Calu3 (cell line): ENCODE measurements around the gene RPL28. TPM values are rescaled to one million over a fixed set of nuclear protein-coding genes. Genes with fewer than 3 reads are reported as not detected.

Source experiments
- BruUV-seq: library from RNA; stranded (reverse); fragments of 400-500 nt; replicated peaks from 2 replicates; lab custom pipeline; 2021; lab: Mats Ljungman, UMichigan
- CTCF ChIA-PET: fragments of 300-600 bp; sonication (Branson Sonifier 250); formaldehyde crosslinking; loops from one replicate; lab custom pipeline; 2022; ENCODE audit warnings: antibody characterized with exemption; lab: Charles Lee
- DNase-seq: peaks from one replicate; pipeline ENCODE4 v3.0.0; 2022
- H3K27ac Mint-ChIP-seq: one replicate; pipeline ENCODE4 v1.8.0; 2022; ENCODE audit warnings: mixed read lengths; ENCODE audit not compliant: unreplicated experiment
- H3K27me3 Mint-ChIP-seq: one replicate; pipeline ENCODE4 v1.8.0; 2022; ENCODE audit warnings: mixed read lengths; ENCODE audit not compliant: unreplicated experiment
- H3K36me3 Mint-ChIP-seq: one replicate; pipeline ENCODE4 v1.8.0; 2022; ENCODE audit warnings: mild to moderate bottlenecking, moderate library complexity, mixed read lengths; ENCODE audit not compliant: insufficient read depth, unreplicated experiment
- H3K4me1 Mint-ChIP-seq: one replicate; pipeline ENCODE4 v1.8.0; 2022; ENCODE audit warnings: mild to moderate bottlenecking, low read depth, mixed read lengths; ENCODE audit not compliant: unreplicated experiment
- H3K4me3 Mint-ChIP-seq: one replicate; pipeline ENCODE4 v1.8.0; 2022; ENCODE audit warnings: mild to moderate bottlenecking, low read depth, moderate library complexity, mixed read lengths; ENCODE audit not compliant: unreplicated experiment
- H3K9me3 Mint-ChIP-seq: one replicate; pipeline ENCODE4 v1.8.0; 2022; ENCODE audit warnings: low read depth, mixed read lengths; ENCODE audit not compliant: unreplicated experiment
- intact Hi-C: fragments of 100-400 bp; cut with micrococcal nuclease; formaldehyde crosslinking; loops from one replicate; pipeline ENCODE4 v1.10.0; 2022; ENCODE audit not compliant: unreplicated experiment
- total RNA-seq: library from RNA; stranded (reverse); gene quantifications from 2 replicates; pipeline ENCODE4 v1.2.3, GENCODE V29; 2022
- TF ChIP-seq, protein P1 (sequence below): fragments of 200-600 bp; IDR thresholded peaks from one replicate; pipeline ENCODE4 v1.8.0; 2022; ENCODE audit warnings: antibody characterized with exemption; ENCODE audit not compliant: unreplicated experiment

Gene RPL28
- total RNA-seq, 1 experiment from 2014 or later: 1,520 TPM

DNA sequence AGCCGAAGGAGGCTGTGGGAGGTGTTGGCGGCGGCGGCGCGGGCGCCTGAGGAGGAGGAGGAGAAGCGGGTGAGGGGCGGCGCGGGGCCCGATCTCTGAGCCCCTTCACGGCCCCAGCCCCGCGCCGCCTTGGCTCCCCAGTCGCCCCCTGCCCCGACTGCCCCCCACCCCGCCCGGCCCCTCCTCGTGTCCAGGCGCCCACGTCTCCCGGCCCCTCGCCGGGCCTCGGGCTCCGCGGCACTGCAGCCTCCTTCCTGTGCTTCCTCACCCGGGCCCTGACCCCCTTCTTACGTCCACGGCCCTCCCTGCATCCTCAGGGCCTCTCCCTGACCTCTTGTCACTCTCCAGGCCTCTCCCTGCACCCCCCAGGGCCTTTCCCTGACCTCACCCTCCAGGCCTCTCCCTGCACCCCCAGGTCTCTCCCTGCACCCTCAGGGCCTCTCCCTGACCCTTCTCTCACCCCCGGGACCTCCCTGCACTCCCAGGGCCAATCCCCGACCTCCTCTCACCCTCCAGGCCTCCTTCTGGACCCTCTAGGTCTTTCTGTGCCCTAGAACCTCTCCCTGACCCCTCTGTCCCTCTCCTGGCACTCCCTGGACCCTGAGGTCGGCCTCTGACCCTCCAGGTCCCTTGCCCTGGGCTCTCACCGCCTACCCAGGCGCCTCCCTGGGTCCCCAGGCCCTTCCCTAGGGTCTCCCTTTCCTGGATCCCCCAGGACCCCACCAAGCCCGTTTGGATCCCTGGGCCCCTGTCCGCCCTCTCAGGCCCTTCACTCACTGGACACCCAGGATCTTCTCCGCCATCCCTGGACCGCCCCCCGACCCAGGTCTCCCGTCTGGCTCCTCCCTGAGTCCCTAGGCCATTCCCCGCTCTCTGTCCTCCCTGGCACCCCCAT, 45.6 kb upstream of the RPL28 start:
- Mint-ChIP-seq H3K27ac (peak overlapping the region; percentile 97), H3K4me3 (peak overlapping the region; percentile 91), H3K36me3 (peaks cover 52% of the 10 kb centered on the region), H3K9me3 (no peaks in the 10 kb centered on the region), H3K4me1 (peaks cover 23% of the 10 kb centered on the region), H3K27me3 (no peaks in the 10 kb centered on the region)
- CTCF ChIA-PET: interaction anchor here (0.6 to 2.1 kb wide), 15 partner anchors 12 to 199 kb away, joined by 3 to 35 read pairs (median 6); partner anchors contain the start of genes DNAAF3, HSPBP1, PPP6R1 and TMEM238
- DNase-seq: no peak
- TF ChIP-seq, protein P1, sequence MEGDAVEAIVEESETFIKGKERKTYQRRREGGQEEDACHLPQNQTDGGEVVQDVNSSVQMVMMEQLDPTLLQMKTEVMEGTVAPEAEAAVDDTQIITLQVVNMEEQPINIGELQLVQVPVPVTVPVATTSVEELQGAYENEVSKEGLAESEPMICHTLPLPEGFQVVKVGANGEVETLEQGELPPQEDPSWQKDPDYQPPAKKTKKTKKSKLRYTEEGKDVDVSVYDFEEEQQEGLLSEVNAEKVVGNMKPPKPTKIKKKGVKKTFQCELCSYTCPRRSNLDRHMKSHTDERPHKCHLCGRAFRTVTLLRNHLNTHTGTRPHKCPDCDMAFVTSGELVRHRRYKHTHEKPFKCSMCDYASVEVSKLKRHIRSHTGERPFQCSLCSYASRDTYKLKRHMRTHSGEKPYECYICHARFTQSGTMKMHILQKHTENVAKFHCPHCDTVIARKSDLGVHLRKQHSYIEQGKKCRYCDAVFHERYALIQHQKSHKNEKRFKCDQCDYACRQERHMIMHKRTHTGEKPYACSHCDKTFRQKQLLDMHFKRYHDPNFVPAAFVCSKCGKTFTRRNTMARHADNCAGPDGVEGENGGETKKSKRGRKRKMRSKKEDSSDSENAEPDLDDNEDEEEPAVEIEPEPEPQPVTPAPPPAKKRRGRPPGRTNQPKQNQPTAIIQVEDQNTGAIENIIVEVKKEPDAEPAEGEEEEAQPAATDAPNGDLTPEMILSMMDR: no peak
- BruUV-seq: TSS peak; percentile 39
- intact Hi-C loops: loop anchor here (5.0 kb wide), 1 partner anchor 42 kb away; the partner anchor contains the start of gene TMEM238

DNA sequence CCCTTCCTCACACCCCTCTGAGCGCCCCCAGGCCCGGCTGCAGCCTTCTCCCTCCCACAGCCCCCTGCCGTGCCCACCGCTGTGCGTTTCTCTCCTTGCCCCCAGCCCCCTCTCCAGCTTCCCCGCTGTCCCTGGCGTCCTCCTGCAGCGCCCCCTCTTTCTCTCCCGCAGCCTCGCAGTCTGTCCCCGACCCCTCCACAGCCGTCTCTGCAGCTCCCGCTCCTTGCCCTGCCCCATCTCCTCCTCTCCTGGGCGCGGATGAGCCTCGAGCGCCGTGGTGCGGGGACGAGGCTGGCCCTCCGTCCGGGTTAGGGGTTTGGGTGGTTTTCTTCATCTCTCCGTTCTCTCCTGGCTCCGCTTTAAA, 45.0 kb upstream of the RPL28 start:
- no peaks in the 10 kb centered on the region for H3K9me3 Mint-ChIP-seq
- peaks cover 58% of the 10 kb centered on the region for H3K36me3 Mint-ChIP-seq
- no TSS peak for BruUV-seq
- H3K4me1 Mint-ChIP-seq: peaks cover 29% of the 10 kb centered on the region
- CTCF ChIA-PET: no interaction called here
- peak overlapping the region; percentile 97 for H3K27ac Mint-ChIP-seq
- intact Hi-C loops: no loop called here
- peak overlapping the region; percentile 91 for H3K4me3 Mint-ChIP-seq
- no peaks in the 10 kb centered on the region for H3K27me3 Mint-ChIP-seq
- TF ChIP-seq, protein P1: no peak
- peak; percentile 32 for DNase-seq

DNA sequence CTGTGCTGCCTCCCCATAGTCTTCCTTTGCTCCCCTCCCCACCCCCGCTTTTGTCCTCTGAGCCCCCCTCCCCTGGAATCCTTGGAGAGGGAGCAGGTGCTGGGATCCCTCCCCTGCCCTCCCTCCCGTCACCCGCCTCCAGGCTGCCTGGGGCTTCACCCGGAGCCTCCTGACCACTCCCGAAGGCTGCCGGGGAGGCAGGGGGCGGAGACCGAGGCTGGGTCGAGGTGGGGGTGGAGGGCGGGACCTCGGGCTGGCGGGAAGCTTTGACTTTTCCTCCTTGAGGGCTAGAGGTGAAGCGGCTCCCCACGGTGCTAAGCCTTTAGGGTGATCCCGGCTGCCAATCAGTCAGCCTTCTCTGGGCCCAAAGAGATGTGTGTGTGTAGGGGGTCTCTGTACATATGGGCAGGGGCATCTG, 44.6 kb upstream of the RPL28 start:
- H3K4me1 Mint-ChIP-seq: peaks cover 32% of the 10 kb centered on the region
- H3K9me3 Mint-ChIP-seq: no peaks in the 10 kb centered on the region
- peak; percentile 79 for DNase-seq
- H3K4me3 Mint-ChIP-seq: peak overlapping the region; percentile 91
- peak overlapping the region; percentile 97 for H3K27ac Mint-ChIP-seq
- TF ChIP-seq, protein P1: no peak
- intact Hi-C loops: no loop called here
- H3K27me3 Mint-ChIP-seq: no peaks in the 10 kb centered on the region
- CTCF ChIA-PET: no interaction called here
- no TSS peak for BruUV-seq
- peaks cover 62% of the 10 kb centered on the region for H3K36me3 Mint-ChIP-seq

DNA sequence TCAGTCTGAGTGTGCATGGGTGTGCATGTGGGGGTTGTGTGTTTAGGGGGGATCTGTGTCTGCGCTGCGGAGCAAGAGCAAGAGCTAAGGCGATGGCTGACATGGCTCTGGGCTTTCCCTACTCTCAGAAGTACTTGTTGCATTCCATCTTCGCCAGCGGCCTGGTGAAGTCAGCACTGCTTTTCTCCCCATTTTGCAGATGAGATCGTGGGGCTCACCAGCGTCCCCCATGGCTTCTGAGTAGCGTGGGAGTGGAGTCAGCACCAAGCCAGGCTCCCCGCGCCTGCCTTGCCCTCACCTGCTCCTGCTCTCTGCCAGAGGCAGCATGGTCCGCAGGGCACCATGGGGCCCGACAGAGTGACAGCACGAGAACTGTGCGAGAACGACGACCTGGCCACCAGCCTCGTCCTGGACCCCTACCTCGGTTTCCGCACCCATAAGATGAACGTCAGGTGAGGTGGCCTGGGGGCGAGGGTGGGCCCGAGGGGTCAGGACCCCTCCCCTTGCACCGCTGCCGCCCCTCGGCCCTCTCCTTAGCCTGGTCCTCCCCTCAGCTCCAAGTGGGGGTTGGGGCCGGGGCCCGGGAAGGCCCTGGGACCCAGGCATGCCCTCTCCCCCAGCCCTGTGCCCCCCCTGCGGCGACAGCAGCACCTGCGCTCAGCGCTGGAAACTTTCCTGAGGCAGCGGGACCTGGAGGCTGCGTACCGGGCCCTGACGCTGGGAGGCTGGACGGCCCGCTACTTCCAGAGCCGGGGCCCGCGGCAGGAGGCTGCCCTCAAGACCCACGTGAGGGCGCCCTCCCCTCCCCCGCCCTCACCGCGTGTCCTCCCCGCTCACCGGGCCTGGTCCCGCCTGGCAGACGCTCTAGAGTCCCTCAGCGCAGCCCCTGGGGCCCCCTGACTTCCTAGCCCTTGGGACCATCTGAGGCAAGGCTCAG, 43.9 kb upstream of the RPL28 start:
- peaks cover 62% of the 10 kb centered on the region for H3K36me3 Mint-ChIP-seq
- intact Hi-C loops: no loop called here
- CTCF ChIA-PET: no interaction called here
- no peaks in the 10 kb centered on the region for H3K27me3 Mint-ChIP-seq
- TSS peak; percentile 46 for BruUV-seq
- no peak overlapping the region for H3K27ac Mint-ChIP-seq
- peak overlapping the region; percentile 91 for H3K4me3 Mint-ChIP-seq
- H3K4me1 Mint-ChIP-seq: peaks cover 32% of the 10 kb centered on the region
- no peak for DNase-seq
- no peaks in the 10 kb centered on the region for H3K9me3 Mint-ChIP-seq
- TF ChIP-seq, protein P1: no peak
